Erythroblast (primary cell): ENCODE data around the gene CYTH2.
"Not testable (repeated sequence)": the region's sequence is repeated elsewhere in the genome, so short reads cannot be mapped to it uniquely, and the experiment has no call there.

Experiments used
- DNase-seq, 2 experiments: peaks; one replicate each; lab custom pipeline; 2025; lab: John Stamatoyannopoulos, UW
- GATA1 ChIP-seq: IDR thresholded peaks from 2 replicates; pipeline ENCODE4 v1.6.1; 2011; ENCODE audit warnings: low read depth, mild to moderate bottlenecking, control low read depth, low read length, moderate library complexity
- POLR2A ChIP-seq: IDR thresholded peaks from 2 replicates; pipeline ENCODE4 v1.6.1; 2011; ENCODE audit warnings: mild to moderate bottlenecking, low read length

CYTH2 gene

DNA sequence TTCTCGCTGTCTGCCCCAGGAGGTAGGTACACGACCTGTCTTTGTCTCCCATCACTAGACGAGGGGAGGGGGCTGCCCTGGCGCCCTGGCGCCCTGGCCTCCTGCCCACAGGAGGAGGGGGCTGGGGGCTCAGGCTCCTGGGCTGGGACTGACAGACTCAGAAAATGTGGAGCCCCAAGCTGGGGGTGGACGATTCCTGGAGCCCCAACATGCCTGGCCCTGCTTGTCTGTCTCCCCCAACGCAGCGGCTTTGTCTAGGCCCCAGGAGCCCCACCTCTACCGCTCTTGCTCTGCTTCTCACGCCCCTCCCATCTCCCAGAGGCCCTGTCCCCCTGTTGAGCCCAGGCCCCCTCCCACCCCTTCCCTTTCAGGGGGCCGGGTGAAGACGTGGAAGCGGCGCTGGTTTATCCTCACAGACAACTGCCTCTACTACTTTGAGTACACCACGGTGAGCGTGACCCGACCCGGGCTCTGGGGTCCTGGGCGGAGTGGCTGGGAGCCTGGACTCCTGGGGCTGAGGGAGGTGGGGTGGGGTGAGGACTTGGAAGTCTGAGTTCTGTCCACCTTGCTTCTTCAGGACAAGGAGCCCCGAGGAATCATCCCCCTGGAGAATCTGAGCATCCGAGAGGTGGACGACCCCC lies 8.6 kb downstream of the CYTH2 start:
- TF ChIP-seq GATA1: no peak
- no peak for TF ChIP-seq POLR2A
- DNase-seq: no peak

DNA sequence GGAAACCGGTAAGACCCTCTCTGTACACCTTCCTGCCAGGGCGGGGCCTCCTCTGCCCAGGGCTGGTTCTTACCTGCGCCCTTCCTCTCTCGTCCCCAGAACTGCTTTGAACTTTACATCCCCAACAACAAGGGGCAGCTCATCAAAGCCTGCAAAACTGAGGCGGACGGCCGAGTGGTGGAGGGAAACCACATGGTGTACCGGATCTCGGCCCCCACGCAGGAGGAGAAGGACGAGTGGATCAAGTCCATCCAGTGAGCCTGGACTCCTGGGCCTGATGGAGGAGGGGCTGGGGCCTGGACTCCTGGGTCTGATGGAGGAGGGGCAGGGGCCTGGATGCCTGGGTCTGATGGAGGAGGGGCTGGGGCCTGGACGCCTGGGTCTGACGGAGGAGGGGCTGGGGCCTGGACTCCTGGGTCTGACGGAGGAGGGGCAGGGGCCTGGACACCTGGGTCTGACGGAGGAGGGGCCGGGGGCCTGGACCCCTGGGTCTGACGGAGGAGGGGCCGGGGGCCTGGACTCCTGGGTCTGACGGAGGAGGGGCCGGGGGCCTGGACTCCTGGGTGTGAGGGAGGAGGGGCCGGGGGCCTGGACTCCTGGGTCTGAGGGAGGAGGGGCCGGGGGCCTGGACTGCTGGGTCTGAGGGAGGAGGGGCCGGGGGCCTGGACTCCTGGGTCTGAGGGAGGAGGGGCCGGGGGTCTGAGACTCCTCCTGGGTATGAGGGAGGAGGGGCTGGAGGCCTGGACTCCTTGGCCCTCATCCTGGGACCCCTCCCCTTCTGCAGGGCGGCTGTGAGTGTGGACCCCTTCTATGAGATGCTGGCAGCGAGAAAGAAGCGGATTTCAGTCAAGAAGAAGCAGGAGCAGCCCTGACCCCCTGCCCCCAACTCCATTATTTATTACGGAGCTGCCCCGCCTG lies 9.4 kb downstream of the CYTH2 start:
- TF ChIP-seq GATA1: no peak
- no peak for TF ChIP-seq POLR2A
- no peak for DNase-seq

DNA sequence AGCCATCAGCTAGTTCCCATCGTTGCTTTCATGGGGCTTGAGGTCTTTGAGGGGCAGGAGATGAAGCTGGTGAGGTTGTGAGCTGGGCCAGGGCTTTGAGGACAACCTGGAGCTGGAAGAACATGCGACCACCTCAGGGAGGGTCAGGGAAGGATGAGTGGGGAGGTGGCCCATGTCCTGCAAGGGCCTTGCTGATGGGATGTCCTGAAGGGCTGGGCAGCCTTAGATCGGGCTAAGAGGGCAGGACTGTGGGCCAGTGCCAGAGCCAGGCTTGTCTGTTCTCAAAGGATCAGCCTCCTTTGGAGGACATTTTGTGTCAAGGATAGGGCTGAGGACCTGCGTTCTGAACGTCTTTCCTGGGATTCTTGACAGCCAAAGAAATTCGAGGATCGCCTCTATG lies 10.5 kb downstream of the CYTH2 start:
- DNase-seq: no peak
- no peak for TF ChIP-seq GATA1
- TF ChIP-seq POLR2A: no peak

DNA sequence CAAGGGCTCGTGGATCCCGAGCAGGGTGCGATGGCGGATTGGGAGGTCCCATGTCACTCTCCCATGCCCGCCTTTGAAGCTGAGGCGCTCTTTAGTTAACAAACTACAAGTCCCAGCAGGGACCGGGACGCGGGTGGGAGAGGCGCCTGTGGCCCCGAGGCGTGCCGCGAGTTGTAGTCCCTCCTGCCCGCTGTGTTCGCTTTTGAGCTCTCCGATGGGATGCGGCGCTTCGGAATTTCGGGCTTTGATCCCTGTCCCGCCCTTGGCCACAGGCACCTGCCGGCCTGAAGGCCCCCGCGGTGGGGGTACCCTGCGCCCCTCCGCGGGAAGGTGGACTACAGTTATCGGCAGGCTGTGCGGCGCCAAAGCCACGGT lies 11.0 kb downstream of the CYTH2 start:
- TF ChIP-seq GATA1 (no peak), POLR2A (no peak)
- DNase-seq: no peak

DNA sequence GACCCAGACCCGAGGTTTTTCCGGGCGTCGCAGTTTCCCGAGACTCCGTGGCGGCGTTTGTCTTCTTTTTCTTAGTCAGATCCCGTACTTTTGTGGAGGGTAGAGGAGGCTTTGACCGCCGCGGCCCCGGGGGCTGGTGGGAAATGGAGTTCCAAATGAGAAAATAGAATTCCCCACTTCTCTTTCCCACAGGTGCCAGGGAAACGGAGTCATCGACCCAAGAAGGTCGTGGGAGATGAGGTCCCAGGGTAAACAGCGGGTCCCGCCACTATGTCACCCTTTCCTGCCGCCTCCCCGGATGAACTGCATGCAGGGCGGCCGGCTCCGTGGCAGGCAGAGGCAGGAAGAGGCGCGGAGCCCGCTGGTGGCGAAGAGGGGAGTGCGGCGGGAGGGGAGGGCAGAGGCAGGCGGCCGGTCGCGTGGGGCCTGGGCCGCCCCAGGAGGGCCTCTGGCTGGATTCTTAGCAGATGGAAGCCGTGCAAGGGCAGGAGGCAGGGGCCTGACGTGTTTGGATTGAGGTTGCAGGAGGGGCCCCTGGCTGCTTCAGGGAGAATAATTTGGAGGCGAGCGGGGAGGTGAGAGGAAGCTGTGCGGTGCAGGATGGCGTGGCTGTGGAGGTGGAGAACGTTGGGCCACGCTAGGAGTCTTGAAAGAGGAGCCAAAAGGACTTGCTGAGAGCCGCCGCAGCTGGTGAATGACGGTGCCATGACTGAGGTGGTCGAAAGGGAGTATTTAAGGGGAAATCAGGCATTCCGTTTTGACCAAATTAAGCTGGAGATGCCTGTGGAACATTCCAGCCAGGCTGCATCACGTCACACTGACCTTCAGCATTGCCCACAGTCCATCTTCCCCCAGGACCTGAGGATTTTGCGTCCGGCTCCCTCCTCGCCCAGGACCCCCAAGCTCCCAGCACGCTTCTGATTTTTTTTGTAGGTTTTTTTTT lies 11.7 kb downstream of the CYTH2 start:
- TF ChIP-seq GATA1: no peak
- TF ChIP-seq POLR2A: peak; percentile 8
- no peak for DNase-seq

DNA sequence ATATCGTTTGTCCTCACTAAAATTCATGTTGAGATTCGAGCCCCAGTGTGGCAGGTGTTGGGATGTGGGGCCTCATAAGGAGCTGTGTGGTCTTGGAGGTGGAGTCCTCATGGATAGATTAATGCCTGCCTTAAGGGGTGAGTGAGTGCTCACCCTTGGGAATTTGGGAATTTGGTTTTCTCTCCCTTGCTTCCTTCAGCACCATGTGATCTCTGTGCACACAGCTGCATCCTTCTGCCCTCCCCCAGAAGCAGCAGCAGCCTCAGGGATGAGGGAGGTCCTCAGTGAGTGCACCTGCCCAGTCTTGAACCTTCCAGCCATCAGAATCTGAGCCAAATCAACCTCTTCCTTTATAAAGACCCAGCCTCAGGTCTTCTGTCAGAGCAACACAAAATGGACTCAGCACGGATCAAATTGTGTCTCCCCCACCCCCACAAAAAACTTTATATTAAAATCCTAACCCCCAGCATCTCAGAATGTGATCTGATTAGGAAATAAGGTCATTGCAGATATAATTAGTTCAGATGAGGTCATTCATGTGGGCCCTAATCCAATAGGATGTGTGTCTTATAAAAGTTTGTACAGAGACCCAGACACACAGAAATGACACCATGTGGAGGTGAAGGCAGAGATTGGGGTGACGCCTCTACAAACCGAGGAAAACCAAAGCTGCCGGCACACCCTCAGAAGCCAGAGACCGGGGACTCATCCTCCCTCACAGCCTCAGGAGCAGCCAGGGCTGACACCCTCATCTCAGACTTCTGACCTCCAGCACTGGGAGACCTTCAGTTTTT lies 12.9 kb downstream of the CYTH2 start:
- no peak for TF ChIP-seq GATA1
- no peak for TF ChIP-seq POLR2A
- no peak for DNase-seq

DNA sequence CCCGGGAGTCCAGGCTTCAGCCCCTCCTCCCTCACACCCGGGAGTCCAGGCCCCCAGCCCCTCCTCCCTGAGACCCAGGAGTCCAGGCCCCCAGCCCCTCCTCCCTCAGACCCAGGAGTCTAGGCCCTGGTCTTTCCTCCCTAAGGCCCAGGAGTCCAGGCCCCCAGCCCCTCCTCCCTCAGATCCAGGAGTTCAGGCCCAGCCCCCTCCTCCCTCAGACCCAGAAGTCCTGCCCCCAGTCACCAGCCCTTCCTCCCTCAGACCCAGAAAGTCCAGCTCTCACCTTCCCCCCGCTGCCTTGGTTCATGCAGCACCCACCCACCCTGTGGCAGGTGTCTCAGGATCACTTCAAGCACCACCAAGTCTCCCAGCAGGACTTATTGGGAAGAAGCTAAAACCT lies 14.1 kb downstream of the CYTH2 start:
- no peak for DNase-seq
- TF ChIP-seq GATA1: no peak
- TF ChIP-seq POLR2A: no peak

DNA sequence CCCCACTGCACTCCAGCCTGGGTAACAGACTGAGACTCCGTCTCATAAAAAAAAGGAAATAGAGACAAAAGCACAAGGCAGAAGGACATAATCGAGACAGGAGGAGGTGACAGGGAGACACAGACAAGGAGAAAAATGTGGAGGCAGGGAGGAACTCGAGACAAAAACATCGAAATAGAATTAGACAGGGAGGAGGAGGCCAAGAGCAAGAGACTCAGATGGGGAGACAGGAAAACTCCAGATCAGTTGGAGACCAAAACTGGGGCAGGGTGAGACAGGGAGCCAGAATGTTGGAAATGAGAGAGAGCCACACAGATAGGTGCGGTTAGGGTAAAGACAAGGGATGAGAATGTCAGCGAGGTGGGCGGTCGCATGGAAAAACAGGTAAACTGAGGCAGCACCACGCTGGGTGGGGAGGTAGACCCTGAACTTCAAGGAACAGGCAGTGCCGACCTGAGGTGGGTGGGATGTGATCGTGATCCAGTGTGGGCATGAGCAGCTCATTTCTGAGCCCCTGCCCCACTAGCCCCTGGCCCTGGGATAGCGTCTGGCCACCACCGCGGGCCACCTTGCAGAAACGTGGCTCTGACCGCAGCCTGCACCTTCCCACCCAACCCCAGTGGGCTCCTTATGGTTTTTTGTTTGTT lies 15.2 kb downstream of the CYTH2 start:
- TF ChIP-seq GATA1: no peak
- TF ChIP-seq POLR2A: no peak

DNA sequence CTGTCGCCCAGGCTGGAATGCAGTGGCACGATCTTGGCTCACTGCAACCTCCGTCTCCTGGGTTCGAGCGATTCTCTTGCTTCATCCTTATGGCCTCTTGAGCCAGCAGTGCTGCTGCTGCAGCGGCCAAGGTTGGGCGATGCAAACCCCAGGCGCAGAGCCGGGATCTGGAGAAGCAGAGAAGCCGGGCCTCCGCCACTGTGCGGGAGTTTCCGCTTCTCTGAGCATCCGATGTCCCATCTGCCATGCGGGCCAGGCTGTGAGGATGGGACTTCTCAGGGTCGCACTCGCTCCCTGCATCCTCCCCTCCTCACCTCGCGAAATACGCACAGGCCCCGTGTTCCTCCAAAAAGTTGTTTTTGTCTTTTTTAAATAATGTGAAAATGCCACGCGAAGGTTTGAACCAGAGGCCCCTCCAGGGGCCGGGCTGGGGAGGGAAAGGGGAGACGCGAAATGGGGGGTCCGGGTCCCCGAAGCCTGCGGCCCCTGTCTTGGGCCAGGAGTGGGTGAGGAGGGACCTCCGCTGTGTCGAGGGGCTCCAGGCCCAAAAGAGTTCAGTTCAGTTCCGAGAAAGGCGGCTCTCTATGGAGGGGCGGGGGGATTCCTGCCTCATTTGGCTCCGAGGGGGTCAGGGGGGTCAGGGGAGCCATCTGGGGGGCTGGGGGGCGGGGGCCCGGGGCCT lies 15.9 kb downstream of the CYTH2 start:
- TF ChIP-seq GATA1 (no peak), POLR2A (no peak)
- no peak for DNase-seq

More for the DNA sequence above, 15.2 kb downstream of the CYTH2 start:
- DNase-seq: no peak

DNA sequence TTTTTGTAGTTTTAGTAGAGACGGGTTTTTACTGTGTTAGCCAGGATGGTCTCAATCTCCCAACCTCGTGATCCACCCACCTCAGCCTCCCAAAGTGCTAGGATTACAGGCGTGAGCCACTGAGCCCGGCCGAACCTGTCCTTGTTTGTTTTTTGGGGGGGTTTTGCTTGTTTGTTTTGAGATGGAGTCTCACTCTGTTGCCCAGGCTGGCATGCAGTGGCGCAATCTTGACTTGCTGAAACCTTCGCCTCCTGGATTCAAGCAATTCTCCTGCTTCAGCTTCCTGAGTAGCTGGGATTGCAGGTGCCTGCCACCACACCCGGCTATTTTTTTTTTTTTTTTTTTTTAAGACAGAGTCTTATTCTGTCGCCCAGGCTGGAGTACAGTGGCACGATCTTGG lies 17.5 kb downstream of the CYTH2 start:
- DNase-seq: not testable (repeated sequence)

DNA sequence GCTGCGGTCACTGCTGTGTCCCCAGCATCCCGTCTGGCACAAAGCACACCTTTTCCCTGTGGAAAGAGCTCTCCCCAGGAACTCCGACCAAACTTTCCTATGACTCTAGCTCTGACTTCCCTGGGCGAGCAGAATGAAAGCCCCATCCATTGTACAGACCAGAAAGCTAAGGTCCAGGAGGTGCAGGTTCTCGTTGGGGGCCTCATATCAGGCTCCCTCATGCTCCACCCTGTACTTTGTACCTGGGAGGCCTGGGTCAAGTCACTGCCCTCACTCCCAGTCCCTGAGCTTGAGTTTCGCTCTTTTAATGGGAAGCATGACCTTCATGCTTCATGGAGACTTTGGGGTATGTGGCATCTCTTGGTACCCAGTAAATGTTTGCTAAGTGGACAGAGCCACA lies 18.4 kb downstream of the CYTH2 start:
- no peak for DNase-seq
- TF ChIP-seq GATA1 (no peak), POLR2A (no peak)

DNA sequence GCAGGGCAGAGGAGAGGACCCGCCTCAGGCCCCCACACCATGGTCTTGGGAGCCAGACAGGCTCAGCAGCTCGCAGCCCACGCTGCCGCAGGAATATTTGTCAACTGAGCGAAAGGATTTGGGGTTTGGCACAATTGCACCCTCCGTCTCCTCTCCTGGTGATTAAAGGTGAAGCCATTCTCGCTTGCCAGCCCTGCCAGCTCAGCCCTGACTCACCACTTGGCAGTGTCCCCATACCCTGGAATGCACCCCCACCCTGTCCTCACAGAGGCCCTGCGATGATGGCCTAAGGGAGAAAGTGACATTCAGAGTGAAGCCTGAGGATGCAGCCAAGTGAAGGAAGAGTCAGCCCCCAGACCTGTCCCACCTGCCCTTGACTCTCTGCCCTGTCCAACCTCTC lies 18.8 kb downstream of the CYTH2 start:
- DNase-seq: no peak
- TF ChIP-seq POLR2A (no peak), GATA1 (no peak)

DNA sequence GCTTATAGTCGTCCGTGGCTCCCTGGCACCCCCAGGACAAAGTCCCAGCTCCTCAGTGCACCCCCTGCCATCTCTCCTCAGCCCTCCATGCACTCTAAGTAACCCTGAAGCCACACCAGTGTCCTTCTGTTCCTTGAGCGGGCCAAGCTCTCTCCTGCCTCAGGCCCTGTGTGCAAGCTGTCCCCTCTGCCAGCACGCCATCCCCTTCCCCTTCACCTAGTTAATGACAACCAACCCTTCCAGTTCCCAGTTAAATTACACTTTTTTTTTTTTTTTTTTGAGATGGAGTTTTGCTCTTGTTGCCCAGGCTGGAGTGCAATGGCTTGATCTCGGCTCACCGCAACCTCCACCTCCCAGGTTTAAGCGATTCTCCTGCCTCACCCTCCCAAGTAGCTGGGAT lies 19.3 kb downstream of the CYTH2 start:
- not testable (repeated sequence) for DNase-seq
